Spleen (tissue), 7 donors: ENCODE results near the gene SNED1.

ENCODE experiments used
- CTCF ChIP-seq, 11 experiments: fragments of 200-600 bp in 7 of 11; fragments of 450-650 bp in 4 of 11; sonication (generic) in 4 of 11; IDR thresholded peaks in 8 of 11; conservative IDR thresholded peaks in 3 of 11; 1 replicate in 7 of 11; 2 replicates in 4 of 11; pipeline versions ENCODE4 v1.4.0 to v1.8.0; 2016 to 2021; ENCODE audit warnings: antibody characterized with exemption in 11 of 11, inconsistent platforms in 4 of 11, mild to moderate bottlenecking in 1 of 11
- POLR2A ChIP-seq, 3 donors: fragments of 450-650 bp; IDR thresholded peaks; one replicate each; pipeline ENCODE4 v1.5.1; 2017; ENCODE audit warnings: antibody characterized with exemption in 3 of 3, mild to moderate bottlenecking in 1 of 3
- POLR2AphosphoS5 ChIP-seq, 3 donors: sonication (generic); formaldehyde crosslinking; IDR thresholded peaks; one replicate each; pipeline ENCODE4 v1.5.1; 2017; ENCODE audit warnings: antibody characterized with exemption in 3 of 3
- donor health status: DM: no; HTN: no; CAD: no; lungs with moderate emphysema.
- donor health status: DM: no; HTN: no; CAD: no.
- donor health status: DM: no; HTN: no; CAD: no.

DNA sequence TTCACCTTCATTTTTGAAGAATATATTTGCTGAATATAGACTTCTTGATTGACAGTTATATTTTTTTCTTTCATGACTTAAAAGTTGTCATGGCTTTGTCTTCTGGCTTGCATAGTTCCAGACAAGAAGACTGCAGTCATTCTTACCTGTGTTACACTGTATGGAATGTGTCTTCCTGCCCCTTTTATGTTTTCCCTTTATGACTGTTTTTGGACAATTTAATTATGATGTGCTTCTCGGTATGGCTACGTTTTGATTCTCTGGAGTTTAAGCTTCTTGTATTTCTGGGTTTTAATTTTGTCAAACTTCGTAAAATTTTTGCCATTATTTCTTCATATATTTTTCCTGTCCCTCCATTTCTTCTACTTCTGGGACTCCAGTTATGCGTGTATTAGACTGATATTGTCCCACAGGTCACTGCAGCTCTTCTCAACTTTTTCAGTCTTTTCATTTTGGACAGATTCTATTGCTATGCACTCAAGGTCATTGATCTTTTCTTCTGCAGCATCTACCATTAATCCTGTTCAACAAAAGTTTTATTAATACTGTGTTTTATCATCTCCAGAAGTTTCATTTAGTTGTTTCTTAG is 86.5 kb downstream of the SNED1 start:
- TF ChIP-seq POLR2A (IDR thresholded peaks at IDR 0.05) (no peak), CTCF (IDR thresholded peaks at IDR 0.05 in 8 of 11, conservative IDR thresholded peaks at IDR 0.05 in 3 of 11) (no peak), POLR2AphosphoS5 (IDR thresholded peaks at IDR 0.05) (no peak)
